ENCODE measurements around the gene USP15. TPM values are rescaled to one million over a fixed set of nuclear protein-coding genes. Genes with fewer than 3 reads are reported as not detected.

Gene USP15
- total and polyA plus RNA-seq, 2 of the 8 experiments (the other 6 are each of a cell fraction or from before 2014, with no cell fraction given), result 12.7 to 38.6 TPM

- no peak for TF ChIP-seq MAX (IDR thresholded peaks at IDR 0.05)
- TF ChIP-seq EP300 (IDR thresholded peaks at IDR 0.05; ENCODE audit: borderline replicate concordance in 1 of 2, low read depth in 2 of 2, low read length in 2 of 2), result no peak
- TF ChIP-seq YY1 (IDR thresholded peaks at IDR 0.05; ENCODE audit: low read depth, low read length), result no peak
- no peak for TF ChIP-seq RFX5 (IDR thresholded peaks at IDR 0.05; ENCODE audit: borderline replicate concordance, low read depth, low read length)
- TF ChIP-seq GTF2F1 (IDR thresholded peaks at IDR 0.05; ENCODE audit: borderline replicate concordance, low read depth, low read length), result no peak
- no peak for TF ChIP-seq CHD2 (IDR thresholded peaks at IDR 0.05; ENCODE audit: low read length)
- no peak for TF ChIP-seq KDM5A (IDR thresholded peaks at IDR 0.05; ENCODE audit: low read length)
These were observed 8.8 kb downstream of the USP15 start (continued) for GRCh38 chr12:62268956-62269355.

All from H1 (cell line).